LNCAP (cell line): ENCODE results near the gene PPP2R3B.

Experiments
- CTCF ChIP-seq: fragments of 450-650 bp; IDR thresholded peaks from 2 replicates; pipeline ENCODE4 v1.5.1; 2017; ENCODE audit warnings: mild to moderate bottlenecking

The PPP2R3B gene

GRCh38 chrX:386239-386767 is 404 bp downstream of the PPP2R3B start:
- TF ChIP-seq CTCF, result no peak

- TF ChIP-seq CTCF, result no peak
These were observed 1.8 kb downstream of the PPP2R3B start for GRCh38 chrX:384861-385260.

GRCh38 chrX:378443-378842 is 8.3 kb downstream of the PPP2R3B start:
- TF ChIP-seq CTCF, result no peak

- no peak for TF ChIP-seq CTCF
These were observed 11.3 kb downstream of the PPP2R3B start for GRCh38 chrX:375181-376036.

- no peak for TF ChIP-seq CTCF
These were observed 12.1 kb downstream of the PPP2R3B start for GRCh38 chrX:374596-374995.

- no peak for TF ChIP-seq CTCF
These were observed 12.9 kb downstream of the PPP2R3B start for GRCh38 chrX:373641-374471.

- no peak for TF ChIP-seq CTCF
These were observed 13.7 kb downstream of the PPP2R3B start for GRCh38 chrX:372856-373640.
